Naive thymus-derived CD4-positive, alpha-beta T cell (primary cell): Measurements from ENCODE around the gene AGPAT4. TPM values are rescaled to one million over a fixed set of nuclear protein-coding genes. Genes with fewer than 3 reads are reported as not detected.

Source experiments
- ATAC-seq: fragments of 150-1000 bp; cut with Tn5 transposase; 2 replicates; pipeline ENCODE4 v1.10.0; 2021; ENCODE audit warnings: mild to moderate bottlenecking, moderate library complexity
- CTCF ChIA-PET: fragments of 350-600 bp; sonication (Branson Sonifier 250); formaldehyde crosslinking; loops from one replicate; lab custom pipeline; 2021; ENCODE audit warnings: antibody characterized with exemption; lab: Charles Lee
- POLR2A ChIA-PET: fragments of 350-600 bp; sonication (Branson Sonifier 250); formaldehyde crosslinking; loops from one replicate; lab custom pipeline; 2021; ENCODE audit warnings: antibody characterized with exemption, inconsistent platforms; lab: Charles Lee
- DNase-seq, 9 donors: peaks; one replicate each; pipeline versions ENCODE4 v3.0.0 to v3.0.0-alpha.2; 2020 to 2022; ENCODE audit warnings: mixed read lengths in 1 of 9
- H3K27ac ChIP-seq: one replicate; pipeline ENCODE4 v1.7.0; 2013; ENCODE audit warnings: mild to moderate bottlenecking, low read depth, low read length, moderate library complexity
- H3K27me3 ChIP-seq, 2 donors: one replicate each; pipeline ENCODE4 v1.7.0; 2013; ENCODE audit warnings: low read length in 2 of 2, mild to moderate bottlenecking in 2 of 2, moderate library complexity in 2 of 2; ENCODE audit not compliant: control insufficient read depth in 2 of 2, insufficient read depth in 2 of 2
- H3K36me3 ChIP-seq, 3 experiments: 1 replicate in 2 of 3; 2 replicates in 1 of 3; pipeline ENCODE4 v1.7.0; 2013; ENCODE audit warnings: low read length in 3 of 3, mild to moderate bottlenecking in 3 of 3, moderate library complexity in 1 of 3; ENCODE audit not compliant: insufficient read depth in 3 of 3, control insufficient read depth in 2 of 3
- H3K4me1 ChIP-seq, 2 donors: one replicate each; pipeline ENCODE4 v1.7.0; 2013; ENCODE audit warnings: low read length in 2 of 2, mild to moderate bottlenecking in 2 of 2, moderate library complexity in 1 of 2; ENCODE audit not compliant: control insufficient read depth in 2 of 2, insufficient read depth in 2 of 2
- H3K4me3 ChIP-seq: 2 replicates; pipeline ENCODE4 v1.7.0; 2013; ENCODE audit warnings: mild to moderate bottlenecking, low read length
- H3K9me3 ChIP-seq, 3 experiments: 1 replicate in 2 of 3; 2 replicates in 1 of 3; pipeline ENCODE4 v1.7.0; 2013; ENCODE audit warnings: low read length in 3 of 3; ENCODE audit not compliant: control insufficient read depth in 2 of 3
- H3K27ac Mint-ChIP-seq, 9 donors: one replicate each; pipeline ENCODE4 v1.8.0; 2020 to 2022; ENCODE audit warnings: mixed read lengths in 9 of 9, mild to moderate bottlenecking in 8 of 9, moderate library complexity in 5 of 9, inconsistent platforms in 2 of 9
- H3K27me3 Mint-ChIP-seq, 5 donors: one replicate each; pipeline ENCODE4 v1.8.0; 2021 to 2022; ENCODE audit warnings: mixed read lengths in 5 of 5, mild to moderate bottlenecking in 1 of 5
- H3K36me3 Mint-ChIP-seq, 5 donors: one replicate each; pipeline ENCODE4 v1.8.0; 2020 to 2022; ENCODE audit warnings: mixed read lengths in 5 of 5, mild to moderate bottlenecking in 3 of 5, inconsistent platforms in 1 of 5
- H3K4me1 Mint-ChIP-seq, 7 donors: one replicate each; pipeline ENCODE4 v1.8.0; 2020 to 2022; ENCODE audit warnings: mixed read lengths in 7 of 7, mild to moderate bottlenecking in 3 of 7, inconsistent platforms in 1 of 7
- H3K4me3 Mint-ChIP-seq, 10 donors: one replicate each; pipeline ENCODE4 v1.8.0; 2020 to 2022; ENCODE audit warnings: mild to moderate bottlenecking in 10 of 10, mixed read lengths in 10 of 10, moderate library complexity in 6 of 10, inconsistent platforms in 2 of 10
- H3K9me3 Mint-ChIP-seq, 11 donors: one replicate each; pipeline ENCODE4 v1.8.0; 2020 to 2022; ENCODE audit warnings: mixed read lengths in 11 of 11, mild to moderate bottlenecking in 4 of 11, inconsistent platforms in 1 of 11, moderate library complexity in 1 of 11
- intact Hi-C, 2 donors: fragments of 100-400 bp; cut with micrococcal nuclease; formaldehyde crosslinking; loops; one replicate each; pipeline ENCODE4 v1.15.1; 2023
- polyA plus RNA-seq, 2 donors: library from polyadenylated mRNA; unstranded; fragments of 300-500 nt; fragmentation: Illumina TruSeq; gene quantifications; one replicate each; pipeline ENCODE4 v1.2.3, GENCODE V29; 2021
- total RNA-seq, 6 experiments: library from RNA in 5 of 6; stranded (reverse) in 5 of 6; gene quantifications; 1 replicate in 5 of 6; 2 replicates in 1 of 6; pipeline ENCODE4 v1.2.3 and lab custom pipeline; 2021 to 2026

The AGPAT4 gene
- total and polyA plus RNA-seq, 7 experiments from 2014 or later = 1.1 to 16.2 (median 2.4) TPM

- peak overlapping the region in 1 of 9 donors; percentile 2 for H3K27ac Mint-ChIP-seq
- ChIA-PET POLR2A (no interaction called here), CTCF (no interaction called here)
- DNase-seq = no peak
- ATAC-seq = no peak
- H3K4me3 Mint-ChIP-seq = no peak overlapping the region
- intact Hi-C loops = no loop called here
- H3K36me3 Mint-ChIP-seq = peaks cover 0 to 40% (median 10%) of the 10 kb centered on the region in 5 donors
- Histone ChIP-seq H3K4me1 (no peaks in the 10 kb centered on the region), H3K36me3 (peaks cover 0 to 10% (median 0%) of the 10 kb centered on the region in 3 experiments), H3K27ac (no peak overlapping the region), H3K9me3 (no peaks in the 10 kb centered on the region), H3K27me3 (no peaks in the 10 kb centered on the region), H3K4me3 (no peak overlapping the region)
- no peaks in the 10 kb centered on the region for H3K27me3 Mint-ChIP-seq
- no peaks in the 10 kb centered on the region for H3K9me3 Mint-ChIP-seq
- H3K4me1 Mint-ChIP-seq = peaks cover 0 to 7% (median 0%) of the 10 kb centered on the region in 7 donors
Measured at GRCh38 chr6:161166176-161166575, 107.7 kb downstream of the AGPAT4 start.

- Mint-ChIP-seq H3K9me3 (peaks cover 0 to 1% (median 0%) of the 10 kb centered on the region in 11 donors), H3K27me3 (no peaks in the 10 kb centered on the region), H3K4me1 (peaks cover 0 to 5% (median 0%) of the 10 kb centered on the region in 7 donors), H3K27ac (no peak overlapping the region), H3K4me3 (no peak overlapping the region), H3K36me3 (peaks cover 4 to 42% (median 9%) of the 10 kb centered on the region in 5 donors)
- DNase-seq = no peak
- H3K4me1 ChIP-seq = no peaks in the 10 kb centered on the region
- no peak for ATAC-seq
- no peak overlapping the region for H3K27ac ChIP-seq
- no peaks in the 10 kb centered on the region for H3K27me3 ChIP-seq
- no peak overlapping the region for H3K4me3 ChIP-seq
- intact Hi-C loops = no loop called here
- H3K36me3 ChIP-seq = peaks cover 0 to 10% (median 0%) of the 10 kb centered on the region in 3 experiments
- CTCF ChIA-PET = no interaction called here
- POLR2A ChIA-PET = no interaction called here
- no peaks in the 10 kb centered on the region for H3K9me3 ChIP-seq
Measured at GRCh38 chr6:161164182-161164625, 109.7 kb downstream of the AGPAT4 start.

- Histone ChIP-seq H3K4me1 (no peaks in the 10 kb centered on the region), H3K9me3 (no peaks in the 10 kb centered on the region), H3K36me3 (peaks cover 0 to 10% (median 0%) of the 10 kb centered on the region in 3 experiments), H3K4me3 (no peak overlapping the region), H3K27me3 (no peaks in the 10 kb centered on the region), H3K27ac (no peak overlapping the region)
- ChIA-PET CTCF (no interaction called here), POLR2A (no interaction called here)
- DNase-seq (no peak), ATAC-seq (no peak)
- Mint-ChIP-seq H3K4me1 (no peaks in the 10 kb centered on the region), H3K27ac (no peak overlapping the region), H3K27me3 (no peaks in the 10 kb centered on the region), H3K9me3 (peaks cover 0 to 1% (median 0%) of the 10 kb centered on the region in 11 donors), H3K36me3 (peaks cover 4 to 42% (median 9%) of the 10 kb centered on the region in 5 donors), H3K4me3 (no peak overlapping the region)
- intact Hi-C loops = no loop called here
Measured at GRCh38 chr6:161163466-161164181, 110.2 kb downstream of the AGPAT4 start.

DNA sequence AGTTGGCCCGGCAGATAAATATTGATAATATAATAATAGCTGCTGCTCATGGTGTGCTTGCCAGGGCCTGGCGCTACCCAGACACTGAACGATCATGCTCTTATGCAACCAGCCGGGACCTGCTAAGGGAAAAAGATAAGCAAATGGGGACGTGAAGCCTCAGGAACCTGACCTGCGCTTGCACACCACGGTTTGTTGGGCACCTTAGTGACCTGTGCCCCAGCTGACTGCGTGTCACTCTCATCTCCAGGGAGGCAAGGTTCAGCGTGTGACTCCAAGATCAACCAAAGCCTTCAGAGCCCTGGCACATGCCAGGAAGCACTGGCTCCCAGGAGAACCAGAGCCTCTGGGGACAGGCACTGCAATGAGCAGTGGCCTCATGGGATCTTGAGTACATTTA lies 111.1 kb downstream of the AGPAT4 start:
- no peak overlapping the region for H3K27ac Mint-ChIP-seq
- intact Hi-C loops = no loop called here
- no peaks in the 10 kb centered on the region for H3K27me3 ChIP-seq
- no peaks in the 10 kb centered on the region for H3K9me3 ChIP-seq
- H3K36me3 ChIP-seq = peaks cover 0 to 10% (median 0%) of the 10 kb centered on the region in 3 experiments
- no peak overlapping the region for H3K27ac ChIP-seq
- H3K4me1 ChIP-seq = no peaks in the 10 kb centered on the region
- peaks cover 0 to 7% (median 3%) of the 10 kb centered on the region in 11 donors for H3K9me3 Mint-ChIP-seq
- H3K4me3 Mint-ChIP-seq = peak overlapping the region in 1 of 10 donors; percentile 8
- peaks cover 9 to 48% (median 13%) of the 10 kb centered on the region in 5 donors for H3K36me3 Mint-ChIP-seq
- no peak for DNase-seq
- H3K4me1 Mint-ChIP-seq = no peaks in the 10 kb centered on the region
- H3K27me3 Mint-ChIP-seq = no peaks in the 10 kb centered on the region
- ChIA-PET CTCF (interaction anchor here (0.7 kb wide), 1 partner anchor 34 kb away, joined by 3 read pairs; no protein-coding TSS in a partner anchor), POLR2A (no interaction called here)
- H3K4me3 ChIP-seq = no peak overlapping the region
- ATAC-seq = no peak

GRCh38 chr6:161161889-161162624 lies 111.8 kb downstream of the AGPAT4 start:
- Mint-ChIP-seq H3K4me3 (no peak overlapping the region), H3K27me3 (no peaks in the 10 kb centered on the region), H3K9me3 (peaks cover 0 to 13% (median 5%) of the 10 kb centered on the region in 11 donors), H3K27ac (no peak overlapping the region), H3K4me1 (no peaks in the 10 kb centered on the region), H3K36me3 (peaks cover 9 to 53% (median 16%) of the 10 kb centered on the region in 5 donors)
- ChIA-PET CTCF (interaction anchor here (0.7 kb wide), 1 partner anchor 33 kb away, joined by 3 read pairs; no protein-coding TSS in a partner anchor), POLR2A (no interaction called here)
- DNase-seq = no peak
- H3K4me1 ChIP-seq = no peaks in the 10 kb centered on the region
- no peaks in the 10 kb centered on the region for H3K9me3 ChIP-seq
- intact Hi-C loops = no loop called here
- no peak overlapping the region for H3K27ac ChIP-seq
- H3K36me3 ChIP-seq = peaks cover 0 to 10% (median 0%) of the 10 kb centered on the region in 3 experiments
- no peaks in the 10 kb centered on the region for H3K27me3 ChIP-seq
- ATAC-seq = no peak
- H3K4me3 ChIP-seq = no peak overlapping the region

GRCh38 chr6:161161121-161161520 lies 112.7 kb downstream of the AGPAT4 start:
- H3K4me1 ChIP-seq = no peaks in the 10 kb centered on the region
- no peaks in the 10 kb centered on the region for H3K27me3 ChIP-seq
- H3K4me3 ChIP-seq = no peak overlapping the region
- H3K9me3 Mint-ChIP-seq = peaks cover 0 to 17% (median 5%) of the 10 kb centered on the region in 11 donors
- ChIA-PET CTCF (no interaction called here), POLR2A (no interaction called here)
- ATAC-seq (no peak), DNase-seq (no peak)
- no peaks in the 10 kb centered on the region for H3K4me1 Mint-ChIP-seq
- H3K36me3 Mint-ChIP-seq = peaks cover 9 to 49% (median 18%) of the 10 kb centered on the region in 5 donors
- intact Hi-C loops = no loop called here
- no peak overlapping the region for H3K27ac Mint-ChIP-seq
- no peak overlapping the region for H3K27ac ChIP-seq
- H3K27me3 Mint-ChIP-seq = no peaks in the 10 kb centered on the region
- H3K36me3 ChIP-seq = peaks cover 0 to 10% (median 0%) of the 10 kb centered on the region in 3 experiments
- H3K4me3 Mint-ChIP-seq = no peak overlapping the region
- no peaks in the 10 kb centered on the region for H3K9me3 ChIP-seq
